Effector CD8-positive, alpha-beta T cell (primary cell): ENCODE measurements around the gene CES3.

Experiments
- DNase-seq: peaks from one replicate; lab custom pipeline; 2025; lab: John Stamatoyannopoulos, UW
- total RNA-seq, 4 experiments: gene quantifications; one replicate each; lab custom pipeline; 2026; lab: John Stamatoyannopoulos, UW

CES3 gene, protein sequence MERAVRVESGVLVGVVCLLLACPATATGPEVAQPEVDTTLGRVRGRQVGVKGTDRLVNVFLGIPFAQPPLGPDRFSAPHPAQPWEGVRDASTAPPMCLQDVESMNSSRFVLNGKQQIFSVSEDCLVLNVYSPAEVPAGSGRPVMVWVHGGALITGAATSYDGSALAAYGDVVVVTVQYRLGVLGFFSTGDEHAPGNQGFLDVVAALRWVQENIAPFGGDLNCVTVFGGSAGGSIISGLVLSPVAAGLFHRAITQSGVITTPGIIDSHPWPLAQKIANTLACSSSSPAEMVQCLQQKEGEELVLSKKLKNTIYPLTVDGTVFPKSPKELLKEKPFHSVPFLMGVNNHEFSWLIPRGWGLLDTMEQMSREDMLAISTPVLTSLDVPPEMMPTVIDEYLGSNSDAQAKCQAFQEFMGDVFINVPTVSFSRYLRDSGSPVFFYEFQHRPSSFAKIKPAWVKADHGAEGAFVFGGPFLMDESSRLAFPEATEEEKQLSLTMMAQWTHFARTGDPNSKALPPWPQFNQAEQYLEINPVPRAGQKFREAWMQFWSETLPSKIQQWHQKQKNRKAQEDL
- total RNA-seq, result 0 to 0.54 (median 0.51) reads per million in 4 experiments

DNA sequence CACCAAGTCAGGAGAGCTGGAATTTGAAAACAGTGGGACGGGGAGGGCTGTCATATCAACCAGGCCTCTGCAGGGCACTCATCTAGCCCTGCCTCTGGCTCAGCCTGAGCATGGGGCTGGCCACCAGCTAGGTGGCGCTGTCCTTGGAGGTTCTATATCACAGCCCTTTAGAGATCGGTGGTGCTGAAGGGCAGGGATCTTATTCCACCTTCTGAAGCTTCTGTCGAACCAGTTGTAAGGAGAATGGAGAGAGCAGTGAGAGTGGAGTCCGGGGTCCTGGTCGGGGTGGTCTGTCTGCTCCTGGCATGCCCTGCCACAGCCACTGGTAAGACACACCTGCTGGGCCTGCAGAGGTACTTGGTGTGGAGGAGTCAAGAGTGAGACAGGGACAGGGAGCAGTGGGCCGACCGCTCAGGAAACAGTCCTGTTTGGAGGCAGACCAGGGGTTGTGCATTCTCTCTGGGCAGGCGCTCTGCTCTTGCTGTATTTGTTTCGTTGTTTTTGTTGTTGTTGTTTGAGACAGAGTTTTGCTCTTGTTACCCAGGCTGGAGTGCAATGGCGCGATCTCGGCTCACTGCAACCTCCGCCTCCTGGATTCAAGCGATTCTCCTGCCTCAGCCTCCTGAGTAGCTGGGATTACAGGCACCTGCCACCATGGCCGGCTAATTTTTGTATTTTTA lies at the start of gene CES3:
CES3 (plus strand) TSS at position 202 of the 680 bp plus-strand sequence; CDS start at position 244, 42 bp downstream.
- peak; percentile 2 for DNase-seq

DNA sequence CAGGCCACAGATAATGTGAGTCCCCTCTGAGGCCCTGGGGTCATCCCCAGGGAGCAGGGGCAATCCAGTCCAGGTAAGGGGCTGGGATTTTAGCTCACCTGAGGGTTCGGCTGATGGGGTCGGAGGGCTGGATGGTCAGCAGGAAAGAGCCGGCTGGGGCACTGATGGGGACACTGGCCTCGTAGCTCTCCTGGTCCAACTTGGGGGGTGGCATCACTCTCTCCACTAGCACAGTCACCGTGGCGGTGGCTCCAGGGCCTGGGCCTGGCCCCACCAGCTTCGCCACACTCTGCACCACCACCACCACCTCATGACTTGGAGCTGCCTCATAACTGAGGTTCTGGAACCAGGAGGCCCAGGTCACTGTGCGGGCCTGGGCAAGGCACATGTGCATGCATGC lies 49.3 kb upstream of the CES3 start:
- DNase-seq, result no peak

DNA sequence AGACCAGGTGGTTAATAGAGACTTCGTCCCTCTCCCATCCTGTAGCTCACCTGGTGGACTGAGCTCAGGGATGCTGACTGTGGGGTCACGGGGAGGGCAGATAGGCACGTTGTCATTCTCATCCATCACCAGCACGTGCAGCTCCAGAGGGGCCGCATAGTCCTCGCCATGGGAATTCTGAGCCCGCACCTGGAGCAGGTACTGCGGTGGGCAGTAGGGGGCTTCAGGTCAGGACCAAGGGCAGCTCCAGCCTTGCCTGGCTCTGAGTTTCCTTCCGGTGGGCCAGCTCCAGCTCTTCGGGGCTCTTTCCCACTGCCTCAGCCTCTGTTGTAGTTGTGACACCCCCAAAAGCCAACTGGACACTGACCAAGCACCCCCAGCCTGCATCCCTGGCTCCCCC lies 48.0 kb upstream of the CES3 start:
- no peak for DNase-seq

DNA sequence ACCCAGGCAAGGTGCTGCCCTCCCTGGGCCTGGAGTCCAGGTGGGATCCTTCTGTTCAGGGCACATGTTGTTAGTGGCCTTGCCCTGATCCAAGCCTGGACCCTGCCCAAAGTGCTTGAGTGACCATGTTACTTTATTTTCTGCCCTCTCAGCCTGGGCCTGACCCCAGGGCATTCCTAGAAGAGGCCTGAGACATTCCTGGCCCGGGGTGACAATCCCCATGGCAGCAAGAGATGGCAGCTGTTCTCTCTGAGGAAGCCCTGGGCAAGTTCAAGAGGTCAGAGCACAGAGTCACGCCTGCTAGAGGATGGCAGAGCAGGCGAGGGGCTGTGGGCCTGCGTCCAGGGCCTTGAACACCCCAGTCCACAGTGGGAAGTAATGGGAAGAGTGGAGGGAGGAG lies 47.4 kb upstream of the CES3 start:
- no peak for DNase-seq

DNA sequence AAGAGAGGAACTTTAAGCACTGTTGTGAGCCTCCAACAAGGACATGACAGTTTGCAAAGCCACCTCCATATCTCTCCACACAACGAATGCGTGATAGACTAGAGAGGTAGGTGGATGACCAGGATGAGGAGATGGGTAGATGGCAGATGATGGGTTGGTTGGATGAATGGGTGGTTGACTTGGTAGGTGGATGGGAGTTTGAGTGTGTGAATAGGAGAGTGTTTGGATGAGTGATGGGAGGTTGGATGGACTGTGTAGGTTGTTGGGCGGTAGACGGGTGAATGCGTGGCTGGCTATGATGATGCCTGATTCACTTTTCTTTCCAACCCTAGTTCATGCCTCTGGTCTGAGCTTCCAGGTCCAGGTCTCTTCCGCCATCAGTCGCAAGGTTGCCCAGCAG lies 46.5 kb upstream of the CES3 start:
- DNase-seq, result no peak

DNA sequence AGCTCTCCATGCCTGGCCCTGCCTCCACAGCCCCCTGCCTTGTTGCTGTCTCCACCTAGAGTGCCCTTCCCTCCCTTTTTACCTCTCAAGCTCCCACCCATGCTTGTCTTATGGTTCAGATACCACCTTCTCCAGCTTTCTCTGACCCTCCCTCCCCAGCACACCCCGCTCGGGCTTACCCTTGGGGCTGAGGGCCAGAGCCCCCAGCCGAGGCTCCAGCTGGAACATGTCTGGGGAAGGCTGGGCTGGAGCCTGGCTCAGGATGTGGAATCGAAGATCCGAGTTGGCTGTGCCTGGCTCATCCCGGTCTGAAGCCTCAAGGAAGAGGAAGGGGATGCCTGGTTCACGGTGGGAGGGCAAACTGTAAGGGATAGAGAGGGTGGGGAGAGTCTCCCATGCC lies 46.0 kb upstream of the CES3 start:
- DNase-seq, result no peak

DNA sequence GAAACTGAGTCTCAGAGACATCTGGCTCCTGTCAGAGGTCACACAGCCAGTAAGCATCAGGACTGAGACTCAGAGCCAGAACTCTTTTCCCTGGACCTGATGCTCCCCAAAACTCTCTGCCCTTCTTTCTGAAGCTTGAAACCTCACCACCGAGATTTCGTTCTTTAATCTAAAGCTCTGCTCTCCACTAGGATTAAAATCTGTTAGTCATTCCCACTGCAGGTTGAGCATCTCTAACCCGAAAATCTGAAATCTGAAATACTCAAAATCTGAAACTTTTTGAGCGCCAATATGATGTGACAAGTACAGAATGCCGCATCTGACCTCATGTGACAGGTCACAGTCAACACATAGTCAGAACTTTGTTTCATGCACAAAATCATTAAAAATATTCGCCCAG lies 44.5 kb upstream of the CES3 start:
- no peak for DNase-seq

DNA sequence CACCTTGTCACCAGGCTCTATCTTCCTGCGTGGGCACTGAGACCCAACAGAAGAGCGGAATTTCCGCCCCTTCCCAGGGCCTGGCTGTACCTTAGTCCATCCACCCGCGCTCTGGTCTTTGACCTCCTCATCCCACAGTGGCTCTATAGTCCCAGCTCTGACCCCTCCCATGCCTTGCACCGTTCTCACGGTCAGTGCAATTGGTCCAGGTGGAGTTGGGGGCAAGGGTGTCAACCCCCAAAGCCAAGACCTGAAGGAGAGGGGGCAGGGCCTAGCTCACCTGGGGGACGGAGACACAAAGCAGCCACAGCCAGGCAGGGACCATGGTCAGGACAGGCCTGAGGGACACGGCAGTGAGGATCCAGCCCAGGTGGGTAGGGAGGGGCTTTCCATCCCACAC lies 43.3 kb upstream of the CES3 start:
- DNase-seq, result no peak

DNA sequence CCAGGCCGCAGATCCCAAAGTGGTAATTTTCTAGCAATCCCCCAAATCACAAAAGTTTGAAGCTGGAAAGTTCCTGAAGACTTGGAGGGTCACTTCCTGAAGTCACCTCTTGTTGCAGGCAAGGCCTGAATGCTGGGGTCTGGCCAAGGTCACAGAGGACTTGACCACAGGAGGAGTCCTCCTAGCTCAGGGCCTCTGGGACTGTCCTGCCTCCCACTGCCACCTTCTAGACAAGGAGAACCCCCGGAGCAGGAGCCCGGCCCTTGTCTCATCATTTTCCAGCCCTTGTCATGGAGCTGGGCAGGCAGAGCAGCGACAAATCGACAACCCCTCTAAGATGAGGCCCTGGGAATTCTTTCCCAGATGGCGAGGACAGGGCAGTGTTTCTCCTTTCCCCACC lies 42.7 kb upstream of the CES3 start:
- no peak for DNase-seq

DNA sequence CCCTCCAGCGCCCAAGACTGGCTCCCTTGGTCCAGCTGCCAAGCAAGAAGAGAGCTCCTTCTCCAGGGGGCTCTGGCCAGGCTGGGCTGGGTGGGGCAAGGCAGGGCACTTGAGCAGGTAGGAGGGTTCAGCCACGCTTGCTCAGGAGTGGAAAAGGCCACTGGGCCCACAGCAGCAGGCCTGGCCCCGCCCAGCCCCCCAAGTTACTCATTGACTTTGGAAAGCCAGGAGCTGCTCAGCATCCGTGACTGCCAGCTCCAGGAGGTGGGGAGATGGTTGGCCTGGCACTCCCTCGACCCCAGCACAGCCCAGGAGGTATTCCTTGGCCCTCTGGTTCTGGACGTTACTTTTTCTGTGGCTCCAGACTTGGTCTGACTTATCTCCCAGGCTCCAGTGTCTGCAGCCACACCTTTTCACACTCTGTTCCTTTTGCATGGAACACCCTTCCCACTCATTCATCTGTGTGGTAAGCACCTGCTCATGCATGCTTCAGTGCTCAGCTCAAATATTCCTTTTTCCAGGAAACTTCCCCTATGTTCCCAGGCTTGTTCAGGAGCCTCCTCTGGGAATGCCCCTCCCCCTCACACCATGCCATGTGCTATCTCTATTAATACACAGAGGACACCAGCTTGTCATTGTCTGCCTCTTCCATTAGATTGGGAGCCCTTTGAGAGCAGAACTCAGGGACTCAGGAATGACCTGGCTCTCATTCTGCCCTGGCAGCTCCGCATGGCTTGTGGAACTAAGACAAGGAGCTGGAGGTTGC lies 42.1 kb upstream of the CES3 start, which contains the start of gene CDH16:
CDH16 (minus strand) TSS at position 83 of the 766 bp plus-strand sequence. CDS start 820 bp downstream, outside the sequence.
- DNase-seq, result no peak

DNA sequence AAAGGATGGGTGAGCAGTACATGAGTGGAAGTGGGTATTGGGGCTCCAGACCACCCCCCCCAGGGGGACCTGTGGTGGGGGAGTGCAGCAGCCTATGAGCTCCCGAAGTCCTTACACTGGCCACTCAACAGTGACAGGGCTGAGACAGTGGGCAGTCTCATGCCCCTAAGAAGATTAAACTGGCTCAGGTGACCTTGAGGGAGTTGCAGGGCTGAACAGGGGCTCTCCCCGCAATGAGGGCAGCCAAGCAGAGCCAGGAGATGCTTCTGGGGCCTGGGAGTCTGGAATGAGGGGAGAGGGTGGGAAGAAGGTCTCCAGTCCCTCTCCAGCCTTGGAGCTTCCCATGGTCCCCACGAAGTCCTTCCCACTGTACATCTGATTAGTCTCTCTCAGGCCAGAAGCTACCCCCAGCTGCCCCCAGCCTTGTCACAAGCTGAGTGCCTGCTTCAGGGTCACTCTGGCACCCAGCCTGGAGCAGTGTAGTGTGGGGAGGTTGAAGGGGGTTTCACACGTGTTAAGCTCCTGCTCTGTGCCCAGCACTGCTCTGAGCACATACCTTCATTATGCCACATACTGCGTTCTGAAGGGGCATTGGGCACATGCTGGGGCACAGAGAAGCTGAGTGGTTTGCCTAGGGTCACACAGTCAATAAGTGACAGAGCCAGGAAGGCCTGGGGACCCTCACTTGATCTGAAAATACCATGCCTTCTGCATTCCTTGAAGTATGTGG lies 41.3 kb upstream of the CES3 start:
- no peak for DNase-seq

DNA sequence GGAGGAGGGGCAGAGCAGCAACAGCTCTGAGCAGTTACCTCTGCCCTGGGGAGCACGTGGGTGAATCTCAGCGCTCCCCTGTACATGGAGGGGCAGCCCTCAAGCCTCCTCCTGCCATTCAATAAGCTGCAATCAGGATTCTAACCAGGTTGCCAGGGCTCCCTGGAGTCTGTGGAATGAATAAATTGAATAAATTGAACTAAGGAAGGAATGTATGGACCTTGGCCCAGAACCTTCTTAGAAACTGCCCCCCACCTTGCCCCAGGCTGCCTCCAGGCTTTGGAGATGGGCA lies 40.8 kb upstream of the CES3 start:
- DNase-seq, result no peak

DNA sequence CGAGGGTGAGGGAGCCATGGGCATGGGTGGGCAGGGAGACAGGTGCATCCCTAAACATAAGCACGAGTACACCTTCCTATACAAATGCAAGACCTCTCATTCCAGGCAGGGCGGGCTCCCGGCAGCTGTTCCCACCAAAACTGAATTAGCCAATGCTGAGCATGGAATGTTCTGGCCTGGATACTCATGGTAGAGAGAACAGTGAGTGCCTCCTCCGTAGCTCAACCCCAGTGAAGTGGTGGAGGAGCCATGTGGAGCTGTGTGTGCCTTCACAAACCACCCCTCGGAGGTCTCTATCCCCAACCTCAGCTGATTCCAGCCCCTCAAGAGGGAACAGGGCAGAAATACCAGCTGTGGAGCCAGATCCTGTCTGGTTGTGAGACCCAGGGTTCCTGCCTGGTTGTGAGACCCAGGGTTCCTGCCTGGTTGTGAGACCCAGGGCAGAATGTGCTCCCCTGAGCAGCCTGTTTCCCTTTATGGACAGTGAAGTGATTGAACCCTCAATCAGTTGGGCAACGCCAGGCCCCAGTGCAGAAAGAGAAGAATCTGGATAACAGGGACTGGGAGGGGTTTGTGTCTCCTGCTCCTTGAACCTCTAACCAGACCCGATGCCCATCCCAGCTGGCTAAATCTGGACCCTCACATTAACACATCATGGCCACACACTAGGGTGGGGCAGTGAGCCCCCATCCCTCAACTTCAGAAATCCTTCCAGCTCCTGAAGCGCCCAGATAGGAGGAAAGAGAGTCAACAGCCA lies 40.0 kb upstream of the CES3 start:
- DNase-seq, result no peak

DNA sequence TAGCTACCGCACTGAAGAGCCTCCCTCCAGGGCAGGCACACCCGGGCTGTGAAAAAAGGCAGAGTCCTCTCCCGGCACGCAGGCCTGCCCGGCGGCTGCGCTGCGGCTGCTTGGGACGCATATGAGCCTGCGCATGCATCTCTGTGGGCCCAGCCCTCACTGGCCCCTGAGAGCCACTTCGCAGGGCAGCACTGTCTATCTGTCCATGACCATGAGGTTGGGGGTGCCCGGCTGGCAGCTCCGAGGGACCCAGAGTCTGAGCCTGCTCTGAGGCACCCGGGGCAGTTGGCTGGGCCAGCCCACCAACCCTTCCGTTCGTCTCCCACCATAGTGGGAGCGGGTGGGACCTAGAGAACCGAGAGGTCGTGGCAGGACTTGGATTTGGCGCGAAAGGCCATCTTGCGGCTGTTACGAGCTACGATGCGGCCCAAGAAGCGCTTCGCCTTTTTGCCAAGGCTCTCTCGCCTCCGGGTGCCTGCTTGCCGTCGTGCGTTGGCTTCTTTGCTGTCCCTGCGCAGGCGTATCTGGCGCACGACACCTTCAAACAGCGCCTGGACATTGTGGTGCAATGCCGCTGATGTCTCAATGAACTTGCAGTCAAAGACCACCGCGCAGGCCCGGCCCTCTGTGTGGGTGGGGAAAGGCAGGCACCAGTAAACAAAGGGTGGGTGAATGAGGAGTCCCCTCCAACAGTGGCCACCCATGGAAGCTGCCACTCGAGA lies 39.2 kb upstream of the CES3 start:
- DNase-seq, result no peak

DNA sequence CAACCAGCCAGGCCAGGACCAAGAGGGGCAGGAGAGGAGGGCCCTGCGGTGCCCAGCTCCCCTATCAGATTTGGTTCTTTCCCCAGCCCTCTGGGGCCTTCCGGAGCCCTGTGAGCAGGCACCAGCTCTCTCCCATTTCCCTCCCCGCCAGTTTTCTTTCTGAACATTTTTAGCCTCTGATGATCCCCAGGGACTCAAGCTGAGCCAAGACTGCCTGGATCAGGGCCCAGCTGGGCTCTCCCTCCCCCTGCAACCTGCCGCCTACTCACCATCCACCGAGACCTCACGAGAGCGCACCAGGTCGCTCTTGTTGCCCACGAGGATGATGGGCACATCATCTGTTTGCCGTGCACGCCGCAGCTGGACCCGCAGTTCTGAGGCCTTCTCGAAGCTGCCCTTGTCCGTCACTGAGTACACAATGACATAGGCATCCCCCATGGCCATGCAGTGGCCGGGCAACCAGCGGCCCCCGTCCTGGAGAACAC lies 37.8 kb upstream of the CES3 start:
- no peak for DNase-seq

DNA sequence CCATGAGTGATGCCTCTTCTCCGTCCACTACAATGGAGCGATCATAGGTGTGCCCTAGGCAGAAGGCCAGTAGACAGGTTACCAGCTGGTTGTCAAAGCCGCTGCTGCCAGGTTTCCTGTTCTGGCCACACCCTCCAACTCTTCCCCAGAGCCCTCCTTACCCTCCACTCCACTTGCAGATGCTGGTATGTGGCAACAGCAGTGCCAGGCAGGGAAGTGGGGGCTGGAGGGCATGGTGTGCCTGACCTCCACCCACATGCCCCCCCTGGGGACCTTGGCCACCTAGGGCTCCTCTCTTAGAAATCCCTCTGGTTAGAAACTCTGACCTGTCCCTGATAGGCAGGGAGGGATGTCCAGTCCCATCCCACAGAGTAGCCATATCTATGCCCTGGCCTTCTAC lies 37.2 kb upstream of the CES3 start:
- DNase-seq, result no peak

DNA sequence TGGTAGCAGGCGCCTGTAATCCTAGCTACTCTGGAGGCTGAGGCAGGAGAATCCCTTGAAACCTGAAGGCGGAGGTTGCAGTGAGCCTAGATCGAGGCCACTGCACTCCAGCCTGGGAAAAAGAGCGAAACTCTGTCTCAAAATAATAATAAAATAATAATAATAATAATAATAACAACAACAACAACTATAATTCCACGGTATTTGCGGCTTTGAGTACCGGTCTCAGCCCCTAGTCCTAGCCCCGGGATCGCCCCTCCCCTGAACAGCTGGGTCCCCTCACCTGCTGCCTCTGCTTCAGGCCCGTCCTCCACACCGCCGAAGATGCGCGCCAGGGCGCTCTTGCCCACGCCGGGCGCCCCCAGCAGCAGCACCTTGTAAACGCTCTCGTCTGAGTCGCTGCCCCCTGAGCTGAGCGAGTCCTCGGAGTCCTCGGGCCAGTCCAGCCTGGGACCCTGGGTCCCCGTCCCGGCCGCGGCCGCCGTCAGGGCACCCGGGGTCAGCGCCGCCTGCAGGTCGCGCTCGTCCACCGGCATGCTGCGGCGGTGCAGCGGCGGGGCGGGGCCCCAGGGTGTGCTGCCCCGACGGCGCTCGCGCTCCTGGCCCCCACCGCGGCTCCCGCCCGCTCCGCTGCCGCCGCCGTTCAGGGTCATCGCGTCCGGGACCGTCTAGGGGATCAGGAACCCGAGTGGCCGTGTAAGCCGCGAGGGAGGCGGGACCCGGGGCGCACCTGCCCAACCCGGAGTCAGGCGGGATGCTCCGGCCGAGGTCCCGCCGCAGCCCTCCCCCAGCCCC lies 36.3 kb upstream of the CES3 start:
- DNase-seq, result no peak

DNA sequence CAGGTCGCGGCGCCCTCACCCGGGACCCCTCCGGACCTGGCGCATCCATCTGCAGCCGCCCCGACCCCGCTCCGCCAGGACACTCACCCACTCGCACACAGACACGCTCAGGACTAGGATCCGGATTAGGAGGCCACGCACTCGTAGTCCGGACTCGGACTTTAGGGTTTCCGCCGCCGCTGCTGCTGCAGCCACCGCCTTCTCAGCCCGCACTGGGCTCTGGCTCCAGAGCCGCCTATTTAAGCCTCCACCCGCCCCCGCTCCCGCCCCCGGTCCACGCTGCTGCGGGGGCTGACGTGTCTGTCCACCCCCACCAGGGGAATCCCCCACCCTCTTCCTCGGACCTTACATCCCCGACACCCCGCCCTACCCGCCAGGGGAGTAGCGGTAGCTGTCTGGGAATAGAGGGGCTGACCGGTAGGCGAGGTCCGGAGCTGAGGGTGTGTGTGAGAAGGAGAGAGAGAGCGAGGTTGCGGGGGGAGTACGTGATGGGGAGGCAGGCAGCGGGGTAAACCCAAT lies 35.7 kb upstream of the CES3 start, which contains the start of gene RRAD:
RRAD (minus strand) TSS at position 214 of the 519 bp plus-strand sequence. CDS start 356 bp downstream, outside the sequence.
- no peak for DNase-seq
